ENCODE results near the gene CACNG4.

- TF ChIP-seq, protein P1, sequence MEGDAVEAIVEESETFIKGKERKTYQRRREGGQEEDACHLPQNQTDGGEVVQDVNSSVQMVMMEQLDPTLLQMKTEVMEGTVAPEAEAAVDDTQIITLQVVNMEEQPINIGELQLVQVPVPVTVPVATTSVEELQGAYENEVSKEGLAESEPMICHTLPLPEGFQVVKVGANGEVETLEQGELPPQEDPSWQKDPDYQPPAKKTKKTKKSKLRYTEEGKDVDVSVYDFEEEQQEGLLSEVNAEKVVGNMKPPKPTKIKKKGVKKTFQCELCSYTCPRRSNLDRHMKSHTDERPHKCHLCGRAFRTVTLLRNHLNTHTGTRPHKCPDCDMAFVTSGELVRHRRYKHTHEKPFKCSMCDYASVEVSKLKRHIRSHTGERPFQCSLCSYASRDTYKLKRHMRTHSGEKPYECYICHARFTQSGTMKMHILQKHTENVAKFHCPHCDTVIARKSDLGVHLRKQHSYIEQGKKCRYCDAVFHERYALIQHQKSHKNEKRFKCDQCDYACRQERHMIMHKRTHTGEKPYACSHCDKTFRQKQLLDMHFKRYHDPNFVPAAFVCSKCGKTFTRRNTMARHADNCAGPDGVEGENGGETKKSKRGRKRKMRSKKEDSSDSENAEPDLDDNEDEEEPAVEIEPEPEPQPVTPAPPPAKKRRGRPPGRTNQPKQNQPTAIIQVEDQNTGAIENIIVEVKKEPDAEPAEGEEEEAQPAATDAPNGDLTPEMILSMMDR (IDR thresholded peaks at IDR 0.05), result no peak
- TF ChIP-seq POLR2A (IDR thresholded peaks at IDR 0.05), result no peak
These were observed 18.3 kb upstream of the CACNG4 start for GRCh38 chr17:66946251-66946650.
